Parathyroid adenoma (tissue), 2 donors: ENCODE data around the gene SGMS1.

Experiments used
- H2AFZ ChIP-seq: fragments of 300-600 bp; sonication (generic); one replicate; pipeline ENCODE4 v1.7.0; 2017; ENCODE audit warnings: antibody characterized with exemption, mild to moderate bottlenecking
- H3K27ac ChIP-seq: fragments of 300-600 bp; sonication (generic); one replicate; pipeline ENCODE4 v1.7.0; 2017
- H3K27me3 ChIP-seq: fragments of 300-600 bp; sonication (generic); one replicate; pipeline ENCODE4 v1.7.0; 2017; ENCODE audit warnings: low read length; ENCODE audit not compliant: control insufficient read depth, insufficient read depth
- H3K36me3 ChIP-seq: fragments of 300-600 bp; sonication (generic); one replicate; pipeline ENCODE4 v1.7.0; 2017; ENCODE audit warnings: low read length; ENCODE audit not compliant: control insufficient read depth, insufficient read depth
- H3K4me1 ChIP-seq: fragments of 300-600 bp; sonication (generic); one replicate; pipeline ENCODE4 v1.7.0; 2017; ENCODE audit warnings: control low read depth
- H3K4me2 ChIP-seq: fragments of 300-600 bp; sonication (generic); one replicate; pipeline ENCODE4 v1.7.0; 2017; ENCODE audit warnings: low read length
- H3K4me3 ChIP-seq: fragments of 300-600 bp; sonication (generic); one replicate; pipeline ENCODE4 v1.7.0; 2017; ENCODE audit warnings: low read depth, low read length
- H3K79me2 ChIP-seq: fragments of 300-600 bp; sonication (generic); one replicate; pipeline ENCODE4 v1.7.0; 2017; ENCODE audit warnings: control low read depth
- H3K9ac ChIP-seq: fragments of 300-600 bp; sonication (generic); one replicate; pipeline ENCODE4 v1.7.0; 2017; ENCODE audit warnings: mild to moderate bottlenecking
- H3K9me3 ChIP-seq: fragments of 300-600 bp; sonication (generic); one replicate; pipeline ENCODE4 v1.7.0; 2017; ENCODE audit warnings: low read length; ENCODE audit not compliant: control insufficient read depth
- CTCF ChIP-seq: fragments of 300-600 bp; sonication (generic); IDR thresholded peaks from one replicate; pipeline ENCODE4 v1.7.0; 2017; ENCODE audit warnings: antibody characterized with exemption, mild to moderate bottlenecking
- donor health status: primary hyperparathyroidism.

The SGMS1 gene

GRCh38 chr10:50325449-50326171 lies 298.1 kb downstream of the SGMS1 start:
- peaks cover 8% of the 10 kb centered on the region for H3K4me1 ChIP-seq
- TF ChIP-seq CTCF = no peak
- no peaks in the 10 kb centered on the region for H3K9me3 ChIP-seq
- H3K27ac ChIP-seq = no peak overlapping the region
- no peaks in the 10 kb centered on the region for H3K79me2 ChIP-seq
- no peak overlapping the region for H2AFZ ChIP-seq
- no peak overlapping the region for H3K4me3 ChIP-seq
- no peak overlapping the region for H3K4me2 ChIP-seq
- H3K27me3 ChIP-seq = no peaks in the 10 kb centered on the region
- H3K36me3 ChIP-seq = no peaks in the 10 kb centered on the region
- no peak overlapping the region for H3K9ac ChIP-seq

GRCh38 chr10:50324680-50325393 lies 298.9 kb downstream of the SGMS1 start:
- Histone ChIP-seq H3K36me3 (no peaks in the 10 kb centered on the region), H3K27me3 (no peaks in the 10 kb centered on the region), H3K4me1 (peaks cover 8% of the 10 kb centered on the region), H2AFZ (no peak overlapping the region), H3K27ac (no peak overlapping the region), H3K9me3 (no peaks in the 10 kb centered on the region), H3K79me2 (no peaks in the 10 kb centered on the region), H3K4me3 (no peak overlapping the region), H3K4me2 (no peak overlapping the region), H3K9ac (no peak overlapping the region)
- no peak for TF ChIP-seq CTCF

GRCh38 chr10:50324046-50324445 lies 299.7 kb downstream of the SGMS1 start:
- Histone ChIP-seq H3K36me3 (no peaks in the 10 kb centered on the region), H3K79me2 (no peaks in the 10 kb centered on the region), H3K27me3 (no peaks in the 10 kb centered on the region), H3K27ac (no peak overlapping the region), H2AFZ (no peak overlapping the region), H3K9me3 (no peaks in the 10 kb centered on the region), H3K4me1 (peaks cover 8% of the 10 kb centered on the region), H3K9ac (no peak overlapping the region), H3K4me3 (no peak overlapping the region), H3K4me2 (no peak overlapping the region)
- no peak for TF ChIP-seq CTCF

GRCh38 chr10:50322077-50322476 lies 301.7 kb downstream of the SGMS1 start:
- no peak overlapping the region for H3K27ac ChIP-seq
- H3K4me2 ChIP-seq = no peak overlapping the region
- no peak overlapping the region for H3K9ac ChIP-seq
- no peaks in the 10 kb centered on the region for H3K36me3 ChIP-seq
- no peaks in the 10 kb centered on the region for H3K9me3 ChIP-seq
- no peaks in the 10 kb centered on the region for H3K27me3 ChIP-seq
- peaks cover 5% of the 10 kb centered on the region for H3K4me1 ChIP-seq
- no peak overlapping the region for H2AFZ ChIP-seq
- H3K79me2 ChIP-seq = no peaks in the 10 kb centered on the region
- no peak for TF ChIP-seq CTCF
- H3K4me3 ChIP-seq = no peak overlapping the region

- H3K4me3 ChIP-seq = no peak overlapping the region
- H3K79me2 ChIP-seq = no peaks in the 10 kb centered on the region
- no peak overlapping the region for H3K4me2 ChIP-seq
- no peak overlapping the region for H3K9ac ChIP-seq
- TF ChIP-seq CTCF = no peak
- no peaks in the 10 kb centered on the region for H3K9me3 ChIP-seq
- no peaks in the 10 kb centered on the region for H3K36me3 ChIP-seq
- H3K27ac ChIP-seq = no peak overlapping the region
- H3K4me1 ChIP-seq = peaks cover 10% of the 10 kb centered on the region
- H3K27me3 ChIP-seq = no peaks in the 10 kb centered on the region
- H2AFZ ChIP-seq = no peak overlapping the region
Measured at GRCh38 chr10:50318129-50318528, 305.6 kb downstream of the SGMS1 start.
